DND-41 (cell line): ENCODE results near the gene SEMA4C.

Source experiments
- ATAC-seq: fragments of 200-7000 bp; cut with Tn5 transposase; 3 replicates; pipeline ENCODE4 v1.9.1; 2021; ENCODE audit warnings: low read depth; ENCODE audit not compliant: insufficient read depth
- DNase-seq: peaks from one replicate; pipeline ENCODE4 v3.0.0-alpha.2; 2020
- H2AFZ ChIP-seq: 2 replicates; pipeline ENCODE4 v1.6.0; 2012; ENCODE audit warnings: low read depth, low read length
- H3K27ac ChIP-seq: 2 replicates; pipeline ENCODE4 v1.5.1; 2012; ENCODE audit warnings: low read length, inconsistent platforms
- H3K27me3 ChIP-seq: fragments of 200-600 bp; sonication (generic); 2 replicates; pipeline ENCODE4 v1.6.0; 2012; ENCODE audit warnings: low read length, mild to moderate bottlenecking, inconsistent platforms; ENCODE audit not compliant: insufficient read depth, poor library complexity
- H3K36me3 ChIP-seq: 2 replicates; pipeline ENCODE4 v1.5.1; 2012; ENCODE audit warnings: low read length, inconsistent platforms; ENCODE audit not compliant: insufficient read depth
- H3K4me1 ChIP-seq: 2 replicates; pipeline ENCODE4 v1.5.1; 2012; ENCODE audit warnings: mild to moderate bottlenecking, low read length; ENCODE audit not compliant: insufficient read depth
- H3K4me2 ChIP-seq: 2 replicates; pipeline ENCODE4 v1.6.0; 2012; ENCODE audit warnings: mild to moderate bottlenecking, moderate library complexity, low read length, inconsistent platforms; ENCODE audit not compliant: insufficient read depth
- H3K4me3 ChIP-seq, 2 experiments: fragments of 200-600 bp in 1 of 2; shearing (Covaris generic) in 1 of 2; 2 replicates each; pipeline ENCODE4 v1.5.1; 2012 to 2016; ENCODE audit warnings: inconsistent platforms in 2 of 2, low read length in 2 of 2, mild to moderate bottlenecking in 2 of 2, low read depth in 1 of 2, moderate library complexity in 1 of 2
- H3K79me2 ChIP-seq: 2 replicates; pipeline ENCODE4 v1.6.0; 2012; ENCODE audit warnings: low read length, inconsistent platforms; ENCODE audit not compliant: insufficient read depth
- H3K9ac ChIP-seq: 2 replicates; pipeline ENCODE4 v1.6.0; 2012; ENCODE audit warnings: low read depth, mild to moderate bottlenecking, inconsistent platforms, low read length, moderate library complexity
- H3K9me3 ChIP-seq: 2 replicates; pipeline ENCODE4 v1.5.1; 2012; ENCODE audit warnings: low read length, moderate library complexity, mild to moderate bottlenecking, inconsistent platforms; ENCODE audit not compliant: insufficient read depth, severe bottlenecking
- H4K20me1 ChIP-seq: 2 replicates; pipeline ENCODE4 v1.6.0; 2012; ENCODE audit warnings: low read length; ENCODE audit not compliant: insufficient read depth
- EZH2 ChIP-seq: IDR thresholded peaks from 3 replicates; pipeline ENCODE4 v1.6.1; 2012; ENCODE audit warnings: borderline replicate concordance, low read depth, mild to moderate bottlenecking, moderate library complexity, low read length, inconsistent platforms; ENCODE audit not compliant: severe bottlenecking
- TF ChIP-seq, protein P1 (sequence below): IDR thresholded peaks from 2 replicates; pipeline ENCODE4 v1.5.1; 2012; ENCODE audit warnings: borderline replicate concordance, low read length, moderate library complexity, mild to moderate bottlenecking; ENCODE audit not compliant: poor library complexity, severe bottlenecking; ENCODE audit errors: extremely low read depth

Gene SEMA4C

DNA sequence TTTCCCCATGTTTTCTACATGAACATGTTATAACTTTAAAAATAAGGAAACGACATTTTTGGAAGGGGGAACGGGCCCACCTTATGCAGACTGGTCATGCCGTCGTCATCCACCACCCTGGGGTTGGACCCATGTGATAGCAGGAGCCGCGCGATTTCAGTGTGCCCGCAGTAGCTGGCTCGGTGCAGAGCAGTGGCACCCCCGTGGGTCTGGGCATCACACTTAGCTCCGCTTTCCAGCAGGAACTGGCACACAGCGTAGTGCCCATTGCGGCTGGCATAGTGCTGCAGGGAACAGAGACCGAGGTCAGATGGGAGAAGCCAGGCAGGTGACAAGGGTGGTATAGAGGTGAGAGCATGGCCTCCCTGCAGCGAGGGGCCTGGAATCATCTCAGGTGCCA, 16.6 kb downstream of the SEMA4C start:
- Histone ChIP-seq H3K4me3 (no peak overlapping the region), H3K9me3 (no peaks in the 10 kb centered on the region), H3K27ac (no peak overlapping the region), H2AFZ (no peak overlapping the region), H3K27me3 (no peaks in the 10 kb centered on the region), H3K9ac (no peak overlapping the region), H3K79me2 (peaks cover 36% of the 10 kb centered on the region), H3K4me1 (peaks cover 20% of the 10 kb centered on the region), H4K20me1 (no peaks in the 10 kb centered on the region; the same call in 1 of the 2 replicates), H3K36me3 (peaks cover 48% of the 10 kb centered on the region), H3K4me2 (no peak overlapping the region)
- DNase-seq (no peak), ATAC-seq (no peak)
- no peak for TF ChIP-seq EZH2
- TF ChIP-seq, protein P1, sequence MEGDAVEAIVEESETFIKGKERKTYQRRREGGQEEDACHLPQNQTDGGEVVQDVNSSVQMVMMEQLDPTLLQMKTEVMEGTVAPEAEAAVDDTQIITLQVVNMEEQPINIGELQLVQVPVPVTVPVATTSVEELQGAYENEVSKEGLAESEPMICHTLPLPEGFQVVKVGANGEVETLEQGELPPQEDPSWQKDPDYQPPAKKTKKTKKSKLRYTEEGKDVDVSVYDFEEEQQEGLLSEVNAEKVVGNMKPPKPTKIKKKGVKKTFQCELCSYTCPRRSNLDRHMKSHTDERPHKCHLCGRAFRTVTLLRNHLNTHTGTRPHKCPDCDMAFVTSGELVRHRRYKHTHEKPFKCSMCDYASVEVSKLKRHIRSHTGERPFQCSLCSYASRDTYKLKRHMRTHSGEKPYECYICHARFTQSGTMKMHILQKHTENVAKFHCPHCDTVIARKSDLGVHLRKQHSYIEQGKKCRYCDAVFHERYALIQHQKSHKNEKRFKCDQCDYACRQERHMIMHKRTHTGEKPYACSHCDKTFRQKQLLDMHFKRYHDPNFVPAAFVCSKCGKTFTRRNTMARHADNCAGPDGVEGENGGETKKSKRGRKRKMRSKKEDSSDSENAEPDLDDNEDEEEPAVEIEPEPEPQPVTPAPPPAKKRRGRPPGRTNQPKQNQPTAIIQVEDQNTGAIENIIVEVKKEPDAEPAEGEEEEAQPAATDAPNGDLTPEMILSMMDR: no peak

DNA sequence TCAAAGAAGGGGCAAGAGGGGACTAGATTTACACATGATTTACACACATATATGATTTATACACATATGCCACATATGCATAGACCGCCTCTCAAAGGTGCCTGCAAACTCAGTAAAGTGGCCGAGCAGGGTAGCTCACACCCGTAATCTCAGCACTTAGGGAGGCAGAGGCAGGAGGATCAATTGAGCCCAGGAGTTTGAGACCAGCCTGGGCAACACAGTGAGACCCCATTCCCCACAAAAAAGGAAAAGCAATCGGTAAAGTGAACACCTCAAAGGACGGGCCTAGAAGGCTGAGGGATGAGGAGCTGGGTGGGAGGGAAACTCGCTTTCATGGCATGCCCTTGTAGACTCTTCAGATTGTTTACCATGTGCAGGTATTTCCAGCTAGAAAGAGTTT, 17.2 kb downstream of the SEMA4C start:
- Histone ChIP-seq H3K9ac (no peak overlapping the region), H3K27ac (no peak overlapping the region), H3K4me2 (no peak overlapping the region), H3K79me2 (peaks cover 36% of the 10 kb centered on the region), H3K27me3 (no peaks in the 10 kb centered on the region), H2AFZ (no peak overlapping the region), H3K4me3 (no peak overlapping the region), H3K36me3 (peaks cover 54% of the 10 kb centered on the region), H3K4me1 (peaks cover 20% of the 10 kb centered on the region), H3K9me3 (no peaks in the 10 kb centered on the region), H4K20me1 (no peaks in the 10 kb centered on the region; the same call in 1 of the 2 replicates)
- TF ChIP-seq, protein P1: no peak
- TF ChIP-seq EZH2: no peak
- DNase-seq (no peak), ATAC-seq (no peak)

DNA sequence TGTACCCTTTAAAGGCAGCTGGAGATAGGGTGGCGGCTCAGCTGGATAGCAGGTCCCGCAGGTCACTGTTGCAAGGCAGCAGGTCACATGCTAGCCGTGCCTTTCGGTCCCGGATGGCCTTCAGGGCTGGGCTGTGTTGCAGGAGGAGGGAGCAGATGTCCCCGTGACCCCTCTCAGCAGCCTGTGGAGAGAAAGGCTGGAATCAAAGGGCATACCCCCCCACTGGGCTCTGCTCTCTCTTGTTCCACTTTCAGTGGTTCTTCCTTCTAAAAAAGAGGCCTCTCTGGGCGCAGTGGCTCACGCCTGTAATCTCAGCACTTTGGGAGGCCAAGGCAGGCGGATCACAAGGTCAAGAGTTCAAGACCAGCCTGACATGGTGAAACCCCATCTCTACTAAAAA, 21.6 kb downstream of the SEMA4C start:
- ATAC-seq: no peak
- peaks cover 55% of the 10 kb centered on the region for H3K36me3 ChIP-seq
- no peak overlapping the region for H3K4me2 ChIP-seq

More for the DNA sequence above, 21.6 kb downstream of the SEMA4C start:
- DNase-seq: no peak
- H3K9me3 ChIP-seq: no peaks in the 10 kb centered on the region
- H3K4me3 ChIP-seq: no peak overlapping the region
- H3K4me1 ChIP-seq: no peaks in the 10 kb centered on the region
- H2AFZ ChIP-seq: no peak overlapping the region
- no peak overlapping the region; the same call in 1 of the 2 replicates for H3K9ac ChIP-seq
- no peaks in the 10 kb centered on the region; the same call in 1 of the 2 replicates for H4K20me1 ChIP-seq
- no peaks in the 10 kb centered on the region for H3K27me3 ChIP-seq
- 0 out of 2 replicates have a peak, but pooled peaks cover 2% of the 10 kb centered on the region for H3K79me2 ChIP-seq
- no peak overlapping the region for H3K27ac ChIP-seq
- TF ChIP-seq, protein P1: no peak
